Activated T-cell treated with anti-CD3 and anti-CD28 coated beads, Interleukin-2, amount 50 U/mL, for 72 hours (primary cell): ENCODE measurements around the gene RAP1GAP2. TPM values are rescaled to one million over a fixed set of nuclear protein-coding genes. Genes with fewer than 3 reads are reported as not detected.

Source experiments
- ATAC-seq, 2 donors: fragments of 150-1000 bp; cut with Tn5 transposase; replicated peaks in 1 of 2; 2 replicates each; pipeline ENCODE4 v1.10.0; 2021; ENCODE audit warnings: moderate library complexity in 2 of 2, mild to moderate bottlenecking in 1 of 2
- DNase-seq, 2 donors: peaks; one replicate each; pipeline ENCODE4 v3.0.0; 2021 to 2022; ENCODE audit warnings: mixed read lengths in 1 of 2
- H3K27ac Mint-ChIP-seq: one replicate; pipeline ENCODE4 v1.8.0; 2022; ENCODE audit warnings: mild to moderate bottlenecking, moderate library complexity, mixed read lengths
- H3K27me3 Mint-ChIP-seq: one replicate; pipeline ENCODE4 v1.8.0; 2022; ENCODE audit warnings: low read depth, mixed read lengths
- H3K36me3 Mint-ChIP-seq, 2 donors: one replicate each; pipeline ENCODE4 v1.8.0; 2022; ENCODE audit warnings: mixed read lengths in 2 of 2, mild to moderate bottlenecking in 1 of 2; ENCODE audit not compliant: insufficient read depth in 2 of 2
- H3K4me1 Mint-ChIP-seq: one replicate; pipeline ENCODE4 v1.8.0; 2022; ENCODE audit warnings: low read depth, mixed read lengths
- H3K4me3 Mint-ChIP-seq, 2 donors: one replicate each; pipeline ENCODE4 v1.8.0; 2022; ENCODE audit warnings: mild to moderate bottlenecking in 2 of 2, mixed read lengths in 2 of 2, moderate library complexity in 2 of 2
- H3K9me3 Mint-ChIP-seq, 2 donors: one replicate each; pipeline ENCODE4 v1.8.0; 2022; ENCODE audit warnings: mixed read lengths in 2 of 2
- total RNA-seq, 2 donors: library from RNA; stranded (reverse); gene quantifications; one replicate each; pipeline ENCODE4 v1.2.3, GENCODE V29; 2022

Gene RAP1GAP2
- total RNA-seq, 2 donors from 2014 or later: 0.50 to 3.1 TPM

DNA sequence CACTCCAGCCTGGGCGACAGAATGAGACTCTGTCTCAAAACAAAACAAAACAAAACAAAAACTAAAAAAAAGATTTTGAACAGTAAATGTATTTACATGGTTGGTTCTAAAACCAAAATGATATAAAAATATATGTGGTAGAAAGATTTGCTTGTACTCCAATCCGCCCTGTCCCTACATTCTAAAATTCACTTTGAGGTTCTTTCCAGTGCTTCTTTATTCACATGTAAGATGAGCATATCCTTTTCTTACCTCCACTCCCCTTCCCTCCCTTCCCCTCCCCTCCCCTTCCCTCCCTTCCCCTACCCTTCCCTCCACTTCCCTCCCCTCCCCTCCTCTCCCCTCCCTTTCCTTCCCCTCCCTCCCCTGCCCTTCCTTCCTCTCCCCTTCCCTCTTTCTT lies 34.4 kb downstream of the RAP1GAP2 start:
- Mint-ChIP-seq H3K9me3 (no peaks in the 10 kb centered on the region), H3K27me3 (peaks cover 20% of the 10 kb centered on the region), H3K4me1 (peaks cover 33% of the 10 kb centered on the region), H3K4me3 (no peak overlapping the region), H3K36me3 (peaks cover 0 to under 1% of the 10 kb centered on the region in 2 donors), H3K27ac (no peak overlapping the region)
- no peak for ATAC-seq
- DNase-seq: no peak

DNA sequence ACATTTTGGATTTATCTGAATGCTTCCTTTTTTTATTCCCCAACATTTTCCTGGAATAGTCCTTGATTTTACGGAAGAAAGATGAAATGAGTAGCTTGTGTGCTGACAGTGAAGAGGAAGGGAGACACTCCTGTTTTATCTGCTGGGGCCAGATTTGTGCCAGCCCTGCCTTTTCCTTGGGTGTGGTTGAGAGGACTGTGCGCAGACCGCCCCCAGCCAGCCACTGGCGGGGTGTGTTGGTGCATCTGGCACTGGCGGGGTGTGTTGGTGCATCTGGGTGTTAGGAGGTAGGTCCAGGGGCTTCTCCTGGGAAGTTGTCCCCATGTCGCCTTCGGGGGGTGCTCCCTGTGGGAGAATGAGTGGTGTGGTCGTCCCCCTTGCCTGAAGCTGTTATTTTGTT lies 39.5 kb downstream of the RAP1GAP2 start:
- ATAC-seq: no peak
- H3K4me1 Mint-ChIP-seq: peaks cover 22% of the 10 kb centered on the region

DNA sequence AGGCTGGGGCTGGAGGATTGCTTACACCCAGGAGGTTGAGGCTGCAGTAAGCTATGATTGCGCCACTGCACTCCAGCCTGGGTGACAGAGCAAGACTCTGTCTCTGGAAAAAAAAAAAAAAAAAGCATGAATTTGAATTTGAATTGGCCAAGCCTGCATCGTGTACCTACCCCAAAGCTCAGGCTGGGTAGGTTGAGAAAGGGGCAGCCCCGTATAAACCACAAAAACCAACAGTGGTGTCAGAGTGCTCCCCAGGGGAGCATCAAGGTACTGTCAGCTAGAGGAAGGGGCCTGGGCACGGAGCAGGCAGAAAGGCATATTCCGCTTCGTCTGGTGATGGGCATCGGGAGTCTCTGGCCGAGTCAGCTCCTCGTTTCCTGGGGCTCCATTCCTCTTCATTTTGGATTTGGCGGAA lies 40.9 kb downstream of the RAP1GAP2 start:
- no peaks in the 10 kb centered on the region for H3K36me3 Mint-ChIP-seq
- ATAC-seq: peak; percentile 96 to 99
- H3K27ac Mint-ChIP-seq: no peak overlapping the region
- peaks cover 22% of the 10 kb centered on the region for H3K4me1 Mint-ChIP-seq
- H3K27me3 Mint-ChIP-seq: peaks cover 13% of the 10 kb centered on the region
- peak; percentile 64 to 66 for DNase-seq
- no peak overlapping the region for H3K4me3 Mint-ChIP-seq
- no peaks in the 10 kb centered on the region for H3K9me3 Mint-ChIP-seq

More for the DNA sequence above, 39.5 kb downstream of the RAP1GAP2 start:
- DNase-seq: no peak
- Mint-ChIP-seq H3K9me3 (no peaks in the 10 kb centered on the region), H3K27me3 (peaks cover 13% of the 10 kb centered on the region), H3K4me3 (no peak overlapping the region), H3K36me3 (no peaks in the 10 kb centered on the region), H3K27ac (no peak overlapping the region)

DNA sequence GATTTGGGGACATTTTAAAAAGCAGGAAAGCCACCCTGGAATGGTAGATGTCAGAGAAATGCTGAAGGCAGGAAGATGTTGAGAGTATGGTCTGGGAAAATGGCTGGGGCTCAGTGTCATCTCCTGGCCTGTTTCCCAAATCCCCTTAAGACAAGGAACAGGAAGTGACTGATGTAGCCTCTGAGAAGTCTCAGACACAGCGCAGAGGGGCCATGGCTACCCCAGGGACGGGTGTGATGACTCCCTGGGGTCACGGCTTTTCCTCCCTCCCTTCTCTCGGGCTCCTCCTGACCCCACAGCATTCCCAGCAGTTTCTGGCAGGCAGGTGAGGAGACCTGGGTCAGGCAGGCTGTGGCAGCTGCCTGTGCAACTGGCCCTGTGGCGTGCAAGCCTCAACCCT lies 45.4 kb downstream of the RAP1GAP2 start:
- H3K27me3 Mint-ChIP-seq: peaks cover 3% of the 10 kb centered on the region
- H3K4me3 Mint-ChIP-seq: no peak overlapping the region
- H3K9me3 Mint-ChIP-seq: no peaks in the 10 kb centered on the region
- H3K27ac Mint-ChIP-seq: no peak overlapping the region
- H3K4me1 Mint-ChIP-seq: peaks cover 9% of the 10 kb centered on the region
- DNase-seq (no peak), ATAC-seq (no peak)
- no peaks in the 10 kb centered on the region for H3K36me3 Mint-ChIP-seq

DNA sequence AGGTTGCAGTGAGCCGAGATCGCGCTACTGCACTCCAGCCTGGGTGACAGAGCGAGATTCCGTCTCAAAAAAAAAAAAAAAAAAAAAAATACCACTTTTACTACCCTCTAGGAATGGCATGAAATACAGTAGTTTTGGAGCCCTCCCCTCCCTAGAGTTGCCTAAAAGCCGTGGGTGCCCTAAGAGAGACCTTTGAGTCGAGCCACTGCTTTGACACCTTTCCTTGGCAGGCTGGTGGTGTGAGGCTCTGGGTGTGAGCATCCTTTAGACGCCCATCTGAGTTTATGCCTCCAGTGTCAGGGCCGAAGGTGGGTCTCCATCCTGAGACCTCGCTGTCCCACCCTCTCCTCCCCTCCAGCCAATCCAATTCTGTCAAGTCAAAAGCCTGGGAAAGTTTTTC lies 46.2 kb downstream of the RAP1GAP2 start:
- no peaks in the 10 kb centered on the region for H3K36me3 Mint-ChIP-seq
- no peaks in the 10 kb centered on the region for H3K27me3 Mint-ChIP-seq
- ATAC-seq (no peak), DNase-seq (no peak)
- no peak overlapping the region for H3K27ac Mint-ChIP-seq
- peaks cover 2% of the 10 kb centered on the region for H3K4me1 Mint-ChIP-seq
- H3K9me3 Mint-ChIP-seq: no peaks in the 10 kb centered on the region
- no peak overlapping the region for H3K4me3 Mint-ChIP-seq

DNA sequence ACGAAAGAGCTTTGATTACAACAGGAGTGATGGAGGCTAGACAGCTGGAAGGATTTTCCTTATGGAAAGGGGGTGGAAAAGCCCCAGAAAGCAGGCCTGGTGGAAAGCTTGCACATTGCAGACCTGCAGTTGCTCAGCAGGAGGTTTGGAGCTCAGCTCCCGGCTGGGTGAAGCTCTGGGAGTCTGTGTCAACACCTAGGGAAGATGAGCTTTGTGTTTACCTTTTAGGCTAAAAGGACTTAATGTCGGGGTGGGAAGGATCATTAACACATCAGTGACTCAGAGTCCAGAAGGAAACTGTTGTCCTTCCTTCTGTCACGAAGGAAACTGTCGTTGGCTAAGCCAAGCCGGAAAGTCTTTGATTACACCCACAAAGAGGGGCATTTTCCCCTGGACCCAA lies 48.2 kb downstream of the RAP1GAP2 start:
- no peaks in the 10 kb centered on the region for H3K36me3 Mint-ChIP-seq
- H3K9me3 Mint-ChIP-seq: no peaks in the 10 kb centered on the region
- H3K27me3 Mint-ChIP-seq: peaks cover 8% of the 10 kb centered on the region
- no peak overlapping the region for H3K27ac Mint-ChIP-seq
- peaks cover 15% of the 10 kb centered on the region for H3K4me1 Mint-ChIP-seq
- H3K4me3 Mint-ChIP-seq: no peak overlapping the region
- ATAC-seq (no peak), DNase-seq (no peak)

DNA sequence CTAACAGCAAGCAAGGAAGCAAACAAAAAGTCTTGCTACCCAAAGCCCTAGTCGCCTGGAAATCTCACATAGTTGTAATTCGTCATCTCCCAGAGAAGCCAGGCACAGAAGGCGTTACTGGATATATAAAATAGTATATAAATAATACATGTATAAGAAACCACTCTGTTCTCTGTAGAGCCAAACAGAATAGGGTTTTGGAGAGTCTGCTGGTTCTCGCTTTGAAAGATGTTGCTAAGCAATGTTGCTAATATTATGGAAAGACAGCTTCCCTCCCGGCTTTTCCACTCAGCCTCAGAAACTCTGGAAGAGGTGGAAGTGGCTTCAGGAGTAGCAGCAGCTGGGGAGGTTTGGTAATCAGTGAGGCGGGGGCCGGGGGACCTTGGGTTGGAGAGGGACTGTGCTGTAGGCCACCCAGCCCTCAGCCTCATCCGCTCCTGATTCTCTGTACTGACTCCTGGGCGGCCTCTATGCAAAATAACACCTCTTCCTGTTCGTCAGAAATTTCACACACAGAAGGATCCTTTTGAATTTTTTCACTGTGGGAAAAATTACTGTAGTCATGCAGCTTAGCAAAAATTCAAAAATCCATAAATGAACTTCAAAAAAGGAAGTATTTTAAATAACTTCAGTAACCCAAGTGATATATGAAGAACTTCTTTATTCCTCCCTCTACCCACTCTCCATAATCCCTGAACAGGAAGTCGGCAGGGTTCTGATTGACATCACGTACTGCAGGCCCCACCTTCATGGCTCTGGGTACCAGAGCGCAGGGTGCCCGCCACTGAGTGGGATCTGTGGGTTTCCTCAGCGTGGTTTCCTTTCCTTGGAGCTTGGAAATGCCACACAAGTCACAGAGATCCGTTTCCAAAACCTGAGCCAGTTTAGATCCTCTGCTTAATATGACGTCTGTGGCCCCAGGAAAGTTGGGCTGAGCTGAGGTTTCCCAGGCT lies 51.4 kb downstream of the RAP1GAP2 start:
- Mint-ChIP-seq H3K4me3 (no peak overlapping the region), H3K9me3 (no peaks in the 10 kb centered on the region), H3K27me3 (peaks cover 19% of the 10 kb centered on the region), H3K4me1 (peaks cover 15% of the 10 kb centered on the region), H3K27ac (no peak overlapping the region), H3K36me3 (no peaks in the 10 kb centered on the region)
- ATAC-seq (no peak), DNase-seq (no peak)

DNA sequence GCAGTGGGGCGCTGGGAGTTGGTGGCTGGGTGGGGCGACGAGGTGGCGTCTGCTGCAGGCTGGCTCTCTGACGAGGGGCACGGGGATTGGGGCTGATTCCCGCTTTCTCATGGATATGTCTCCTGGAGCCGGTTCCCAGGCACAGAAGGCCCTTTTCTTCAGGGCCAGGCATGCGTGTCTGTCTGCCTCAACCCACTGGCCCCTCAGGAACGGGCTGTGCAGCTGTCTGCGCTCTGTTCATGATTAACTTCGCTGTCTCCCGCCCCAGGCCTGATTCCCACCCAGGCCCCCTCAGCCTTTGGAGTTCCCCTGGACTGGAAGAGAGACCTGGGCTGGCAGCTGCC lies 53.1 kb downstream of the RAP1GAP2 start:
- Mint-ChIP-seq H3K4me1 (peaks cover 19% of the 10 kb centered on the region), H3K36me3 (no peaks in the 10 kb centered on the region), H3K4me3 (no peak overlapping the region), H3K27ac (no peak overlapping the region), H3K9me3 (no peaks in the 10 kb centered on the region), H3K27me3 (peaks cover 19% of the 10 kb centered on the region)
- DNase-seq: no peak
- no peak for ATAC-seq

DNA sequence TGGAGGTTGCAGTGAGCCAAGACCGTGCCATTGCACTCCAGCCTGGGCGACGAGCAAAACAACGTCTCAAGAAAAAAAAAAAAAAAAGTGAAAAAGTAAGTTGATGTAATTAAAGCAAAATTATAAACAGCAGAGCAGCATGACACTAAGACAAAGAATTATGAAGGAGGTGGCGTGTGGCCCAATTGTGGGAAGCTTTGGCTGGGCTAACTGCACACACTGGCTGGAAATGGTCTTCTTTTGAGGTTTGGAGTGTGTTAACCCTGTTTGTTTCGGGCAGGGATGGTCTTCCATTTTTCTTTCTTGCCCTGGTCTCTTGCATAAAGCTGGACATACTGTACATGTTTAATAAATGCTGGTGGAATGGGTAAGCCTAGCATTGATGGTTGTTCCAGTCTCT lies 54.8 kb downstream of the RAP1GAP2 start:
- DNase-seq (no peak), ATAC-seq (no peak)
- no peak overlapping the region for H3K27ac Mint-ChIP-seq
- H3K4me3 Mint-ChIP-seq: no peak overlapping the region
- H3K4me1 Mint-ChIP-seq: peaks cover 31% of the 10 kb centered on the region
- H3K27me3 Mint-ChIP-seq: peaks cover 31% of the 10 kb centered on the region
- no peaks in the 10 kb centered on the region for H3K36me3 Mint-ChIP-seq
- no peaks in the 10 kb centered on the region for H3K9me3 Mint-ChIP-seq

DNA sequence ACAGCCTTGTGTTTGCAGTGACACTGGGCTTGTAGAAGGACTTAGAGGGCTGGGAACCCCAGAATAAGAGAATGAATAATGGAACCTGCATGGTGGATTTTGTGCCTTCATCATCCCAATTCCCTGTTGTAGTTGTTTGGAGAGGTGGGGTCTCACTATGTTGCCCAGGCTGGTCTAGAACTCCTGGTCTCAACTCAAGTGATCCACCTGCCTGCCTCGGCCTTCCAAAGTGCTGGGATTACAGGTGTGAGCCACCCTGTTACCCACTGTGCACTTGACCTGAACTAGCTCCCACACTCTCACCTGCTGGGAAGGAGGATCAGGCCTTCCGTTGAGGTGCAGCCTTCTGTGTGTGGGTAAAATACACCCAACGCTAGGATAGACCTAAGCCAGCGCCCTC lies 55.4 kb downstream of the RAP1GAP2 start:
- Mint-ChIP-seq H3K4me3 (no peak overlapping the region), H3K36me3 (no peaks in the 10 kb centered on the region), H3K27me3 (peaks cover 36% of the 10 kb centered on the region), H3K27ac (no peak overlapping the region), H3K9me3 (no peaks in the 10 kb centered on the region), H3K4me1 (peaks cover 31% of the 10 kb centered on the region)
- ATAC-seq: no peak
- DNase-seq: no peak

DNA sequence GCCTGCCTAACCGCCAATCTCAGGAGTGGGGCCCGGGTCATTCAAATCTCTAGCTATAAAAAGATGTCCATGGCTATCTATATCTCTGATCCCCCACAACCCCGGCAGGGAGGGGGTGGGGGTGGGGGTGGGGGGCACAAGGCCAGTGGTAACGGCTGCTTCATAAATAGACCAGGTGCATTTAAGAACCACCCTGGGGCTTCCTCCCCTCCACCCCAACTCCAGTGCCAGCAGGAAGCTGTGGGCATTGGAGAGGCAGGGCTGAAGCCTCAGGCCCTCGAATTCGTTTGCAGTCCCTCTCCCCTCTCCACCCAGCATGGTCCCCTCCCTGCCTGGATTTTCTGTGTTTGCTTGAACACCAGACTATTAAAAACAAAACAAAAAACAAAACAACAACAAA lies 56.0 kb downstream of the RAP1GAP2 start:
- ATAC-seq (no peak), DNase-seq (no peak)
- H3K9me3 Mint-ChIP-seq: no peaks in the 10 kb centered on the region
- H3K4me3 Mint-ChIP-seq: peak overlapping the region; percentile 47 to 55
- H3K4me1 Mint-ChIP-seq: peaks cover 31% of the 10 kb centered on the region
- H3K36me3 Mint-ChIP-seq: no peaks in the 10 kb centered on the region
- H3K27ac Mint-ChIP-seq: no peak overlapping the region
- H3K27me3 Mint-ChIP-seq: peaks cover 41% of the 10 kb centered on the region

DNA sequence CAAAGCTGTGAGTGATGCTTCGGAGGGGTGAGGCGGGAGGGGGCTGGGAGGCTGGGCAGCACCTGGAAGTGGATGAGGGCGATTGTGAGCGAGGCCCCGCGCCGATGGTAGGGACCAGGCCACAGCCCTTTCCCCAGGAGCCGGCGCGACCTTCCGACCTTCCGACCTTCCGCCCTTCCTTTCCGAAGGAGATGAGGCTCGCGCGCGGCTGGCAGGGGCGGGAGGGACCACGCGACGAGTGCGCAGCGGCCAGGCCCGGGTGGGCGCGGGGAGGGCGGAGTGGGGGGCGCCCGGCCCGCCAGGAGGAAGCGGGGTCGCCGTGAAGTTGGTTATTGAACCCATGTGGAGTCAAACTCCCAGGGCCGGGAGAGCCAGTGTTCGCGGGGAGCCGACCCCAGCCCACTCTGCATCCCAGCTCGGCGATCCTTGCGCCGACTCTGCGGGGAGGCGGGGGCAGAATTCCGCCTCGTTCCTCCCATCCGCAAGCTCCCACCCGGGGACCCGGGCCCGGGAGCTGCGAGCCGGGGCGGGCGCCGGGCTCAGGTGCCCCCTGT lies 56.6 kb downstream of the RAP1GAP2 start:
- ATAC-seq: no peak
- Mint-ChIP-seq H3K27me3 (peaks cover 41% of the 10 kb centered on the region), H3K36me3 (no peaks in the 10 kb centered on the region), H3K4me1 (peaks cover 26% of the 10 kb centered on the region), H3K27ac (no peak overlapping the region), H3K9me3 (no peaks in the 10 kb centered on the region), H3K4me3 (peak overlapping the region; percentile 41 to 55)
- no peak for DNase-seq

DNA sequence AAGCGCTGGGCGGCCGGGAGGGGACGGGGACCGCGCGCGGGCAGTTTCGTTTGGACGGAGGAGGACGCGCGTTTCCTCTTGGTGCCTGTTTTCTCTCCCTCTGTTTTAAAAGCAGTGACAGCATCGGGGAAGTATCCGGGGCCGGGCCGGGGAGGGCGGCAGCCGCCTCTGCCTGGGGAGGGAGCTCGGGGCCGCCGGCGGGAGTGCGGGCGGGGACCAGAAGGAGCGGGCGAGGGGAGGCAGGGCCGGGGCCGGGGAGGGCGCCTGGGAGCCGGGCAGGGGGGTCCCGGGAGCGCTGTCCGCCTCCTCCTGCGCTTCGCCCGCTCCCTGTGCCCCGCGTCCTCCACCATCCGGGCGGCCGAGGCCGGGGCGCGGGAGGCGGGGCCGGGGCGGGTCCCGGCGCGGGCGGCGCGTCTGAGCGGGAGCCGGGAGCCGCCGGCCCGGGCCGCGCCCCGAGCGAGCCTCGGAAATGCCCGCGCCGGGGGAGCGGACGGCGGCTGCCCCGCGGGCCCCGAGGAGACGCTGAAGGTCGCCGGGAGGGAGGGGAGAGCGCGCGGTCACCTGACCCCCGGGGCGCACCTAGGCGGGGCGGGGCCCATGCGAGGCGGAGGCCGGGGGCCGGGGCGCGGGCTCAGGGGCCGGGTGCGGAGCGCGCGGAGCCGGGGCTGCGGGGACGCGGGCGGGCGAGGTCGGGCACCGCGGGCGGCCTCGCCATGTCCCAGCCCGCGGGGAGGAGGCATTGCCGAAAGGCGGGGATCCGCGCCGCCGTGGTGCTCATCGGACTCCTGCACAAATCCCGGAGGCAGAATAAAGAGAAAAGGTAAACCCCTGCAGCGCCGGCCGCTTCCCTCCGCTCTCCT lies 57.3 kb downstream of the RAP1GAP2 start:
- peak; percentile 43 to 57 for DNase-seq
- Mint-ChIP-seq H3K27me3 (peaks cover 40% of the 10 kb centered on the region), H3K4me1 (peaks cover 20% of the 10 kb centered on the region), H3K27ac (no peak overlapping the region), H3K4me3 (peak overlapping the region; percentile 84 to 86), H3K36me3 (no peaks in the 10 kb centered on the region), H3K9me3 (no peaks in the 10 kb centered on the region)
- ATAC-seq: peak; percentile 61 to 76
